Measurements from ENCODE around the gene LMAN2.

DNA sequence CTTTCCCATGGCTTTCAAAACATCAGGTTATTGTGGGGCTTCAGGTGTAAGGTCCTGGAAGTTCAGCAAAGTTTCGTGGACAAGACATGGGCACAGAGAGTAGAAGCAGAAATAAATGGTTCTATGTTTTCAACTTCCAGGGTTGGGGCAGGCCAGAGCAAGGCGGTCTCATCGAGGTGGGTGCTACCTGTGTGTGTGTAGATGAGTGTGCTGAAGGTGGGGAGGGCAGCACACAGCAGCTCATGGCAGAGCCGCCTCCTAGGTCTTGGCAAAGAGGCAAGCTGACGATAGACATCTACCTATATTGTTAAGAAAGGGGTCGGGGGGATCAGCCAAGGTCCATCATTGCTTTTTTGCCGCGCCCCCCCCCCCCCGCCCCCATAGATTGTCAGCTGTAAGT lies 51.8 kb downstream of the LMAN2 start:
- TF ChIP-seq POLR2AphosphoS5 (IDR thresholded peaks at IDR 0.05; ENCODE audit: low read depth) (no peak), EZH2 (IDR thresholded peaks at IDR 0.05; ENCODE audit: low read depth, unreplicated experiment) (no peak), CTCF (conservative IDR thresholded peaks at IDR 0.05; ENCODE audit: low read depth in 2 of 2) (no peak), REST (IDR thresholded peaks at IDR 0.05; ENCODE audit: unreplicated experiment) (no peak), NANOG (IDR thresholded peaks at IDR 0.05; ENCODE audit: borderline replicate concordance) (no peak)

Measured in GM23338 (cell line).